ENCODE measurements around the gene CCR4. TPM values are rescaled to one million over a fixed set of nuclear protein-coding genes. Genes with fewer than 3 reads are reported as not detected.

The CCR4 gene
- total and polyA plus RNA-seq, 2 of the 8 experiments (the other 6 are each of a cell fraction or from before 2014, with no cell fraction given) = 0.11 to 0.15 TPM

GRCh38 chr3:32973982-32974381 is 22.5 kb downstream of the CCR4 start:
- no peaks in the 10 kb centered on the region for H4K20me1 ChIP-seq (replicated peaks in 1 of 2; ENCODE audit: control insufficient read depth in 1 of 2, insufficient read depth in 2 of 2, low read length in 2 of 2)
- WGBS, 2 experiments (ENCODE audit: extremely low coverage in 1 of 2, insufficient coverage in 1 of 2, insufficient read length in 1 of 2, insufficient replicate concordance in 2 of 2, low coverage in 1 of 2, low lambda C conversion rate in 2 of 2, missing lambda C conversion rate in 1 of 2) = 86% methylated on average over 1 of the region's 1 CpG; no CpG with 5 or more reads in 1 of the 2 experiments
- H4K8ac ChIP-seq (ENCODE audit: extremely low read depth, insufficient read depth, low read length) = no peak overlapping the region
- H3K18ac ChIP-seq (ENCODE audit: extremely low read depth, low read length) = no peak overlapping the region
- CTCF ChIA-PET (ENCODE audit: partially characterized antibody) = interaction anchor here (0.6 to 1.9 kb wide), 7 partner anchors 13 to 303 kb away, joined by 3 to 10 read pairs (median 3); partner anchors contain the start of gene FBXL2
- H2AK5ac ChIP-seq (ENCODE audit: low read depth, low read length) = no peak overlapping the region
- H3K27ac ChIP-seq (ENCODE audit: low read depth, low read length) = no peak overlapping the region
- H3K4me2 ChIP-seq (ENCODE audit: insufficient read depth in 1 of 2, low read depth in 2 of 2, low read length in 2 of 2) = no peak overlapping the region
- FAIRE-seq (no peak), DNase-seq (ENCODE audit: low read depth in 1 of 2, low spot score in 2 of 2) (no peak)
- no peak overlapping the region for H4K91ac ChIP-seq (replicated peaks; ENCODE audit: insufficient read length, low read length)
- POLR2A ChIA-PET (ENCODE audit: partially characterized antibody) = no interaction called here
- H3K36me3 ChIP-seq (ENCODE audit: control insufficient read depth in 2 of 4, insufficient read depth in 4 of 4, low read length in 3 of 4) = no peaks in the 10 kb centered on the region
- no peaks in the 10 kb centered on the region for H3K27me3 ChIP-seq (replicated peaks in 1 of 4; ENCODE audit: control insufficient read depth in 3 of 4, extremely low read depth in 1 of 4, insufficient read depth in 3 of 4, low read length in 3 of 4)
- no peak overlapping the region for H2BK120ac ChIP-seq (replicated peaks; ENCODE audit: low read depth, low read length)
- H3K79me2 ChIP-seq (ENCODE audit: control insufficient read depth in 1 of 2, insufficient read depth in 2 of 2, low read length in 2 of 2) = no peaks in the 10 kb centered on the region
- no peaks in the 10 kb centered on the region for H3K9me3 ChIP-seq (ENCODE audit: insufficient read depth in 2 of 2, low read depth in 1 of 2, low read length in 1 of 2)
- no peak overlapping the region for H4K5ac ChIP-seq (ENCODE audit: insufficient read length, low read depth, low read length)
- H2AFZ ChIP-seq (ENCODE audit: low read length) = no peak overlapping the region
- no peak overlapping the region for H3K56ac ChIP-seq (replicated peaks; ENCODE audit: insufficient read length, low read depth, low read length)
- H3K79me1 ChIP-seq (ENCODE audit: low read depth, low read length) = no peaks in the 10 kb centered on the region
- H2BK12ac ChIP-seq (ENCODE audit: low read depth, low read length) = no peak overlapping the region
- H2BK5ac ChIP-seq (ENCODE audit: low read depth, low read length) = no peak overlapping the region
- H3K4me1 ChIP-seq (replicated peaks in 1 of 4; ENCODE audit: control insufficient read depth in 3 of 4, insufficient read depth in 4 of 4, low read length in 3 of 4) = 0 out of 7 replicates have a peak, but pooled peaks cover 0 to 2% (median 0%) of the 10 kb centered on the region in 4 experiments
- H3K23ac ChIP-seq (ENCODE audit: insufficient read length) = no peak overlapping the region
- no peak overlapping the region for H2BK20ac ChIP-seq (ENCODE audit: low read length)
- no peaks in the 10 kb centered on the region for H3K23me2 ChIP-seq (ENCODE audit: low read depth, low read length)
- H3K4ac ChIP-seq (replicated peaks; ENCODE audit: insufficient read length, low read depth, low read length) = no peak overlapping the region
- H3K14ac ChIP-seq (ENCODE audit: insufficient read length) = no peak overlapping the region
- H2BK15ac ChIP-seq (ENCODE audit: low read length) = no peak overlapping the region
- H3K9ac ChIP-seq (replicated peaks in 1 of 4; ENCODE audit: extremely low read depth in 1 of 4, low read depth in 3 of 4, low read length in 3 of 4) = no peak overlapping the region
- no peak overlapping the region for H3K4me3 ChIP-seq (ENCODE audit: extremely low read depth in 1 of 4, insufficient read depth in 2 of 4, low read depth in 3 of 4, low read length in 4 of 4)
- TF ChIP-seq BACH1 (IDR thresholded peaks at IDR 0.05; ENCODE audit: low read length) (no peak), SIRT6 (IDR thresholded peaks at IDR 0.05; ENCODE audit: low read length) (no peak)

Measured in H1 (cell line).